SH-SY5Y (cell line): ENCODE results near the gene ANKRD34B.

Experiments used
- GATA2 ChIP-seq: IDR thresholded peaks from 2 replicates; pipeline ENCODE4 v1.6.1; 2011; ENCODE audit warnings: mild to moderate bottlenecking, low read depth, low read length
- GATA3 ChIP-seq: IDR thresholded peaks from 2 replicates; pipeline ENCODE4 v1.6.1; 2011; ENCODE audit warnings: low read depth, mild to moderate bottlenecking, low read length, moderate library complexity

DNA sequence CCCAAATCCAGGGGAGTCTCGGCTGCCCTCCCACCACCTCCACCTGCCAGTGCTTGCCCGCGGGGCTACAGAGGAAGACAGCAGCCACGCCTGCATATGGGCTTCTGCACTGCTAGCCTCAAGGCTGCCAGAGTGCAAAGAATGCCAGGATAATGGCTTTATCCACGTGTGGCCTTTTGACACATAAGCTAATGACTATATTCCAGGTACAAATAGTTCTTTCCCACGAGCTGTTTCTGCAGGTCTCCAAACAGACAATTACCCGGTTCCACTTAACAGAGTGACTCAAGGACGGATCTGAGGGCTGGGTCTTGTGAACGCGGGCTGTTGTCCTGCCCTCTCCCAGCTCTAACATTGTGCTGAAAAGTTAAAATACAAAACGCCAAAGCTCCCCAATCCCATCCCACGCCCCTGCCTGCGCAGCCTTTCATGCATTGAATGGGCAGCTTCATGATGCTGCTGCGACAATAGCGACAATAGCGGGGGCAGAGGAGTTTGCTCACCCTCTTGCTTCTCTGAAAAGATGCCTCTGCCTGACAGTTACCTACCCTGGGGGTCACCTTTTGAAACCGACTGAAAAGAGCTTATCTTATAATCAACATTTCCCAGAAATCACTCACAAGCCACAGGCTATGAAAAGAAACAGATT lies 45.3 kb upstream of the ANKRD34B start:
- no peak for TF ChIP-seq GATA3
- no peak for TF ChIP-seq GATA2
